Loucy (cell line): Measurements from ENCODE around the gene ZFYVE21.

Source experiments
- EZH2phosphoT487 ChIP-seq: fragments of 200-600 bp; IDR thresholded peaks from 2 replicates; pipeline ENCODE4 v1.6.1; 2018; ENCODE audit warnings: antibody characterized with exemption, mild to moderate bottlenecking, moderate library complexity, borderline replicate concordance
- TF ChIP-seq, protein P1 (sequence below): fragments of 200-600 bp; sonication (generic); conservative IDR thresholded peaks from 2 replicates; pipeline ENCODE4 v1.5.1; 2014; ENCODE audit warnings: mild to moderate bottlenecking, antibody characterized with exemption, low read length

DNA sequence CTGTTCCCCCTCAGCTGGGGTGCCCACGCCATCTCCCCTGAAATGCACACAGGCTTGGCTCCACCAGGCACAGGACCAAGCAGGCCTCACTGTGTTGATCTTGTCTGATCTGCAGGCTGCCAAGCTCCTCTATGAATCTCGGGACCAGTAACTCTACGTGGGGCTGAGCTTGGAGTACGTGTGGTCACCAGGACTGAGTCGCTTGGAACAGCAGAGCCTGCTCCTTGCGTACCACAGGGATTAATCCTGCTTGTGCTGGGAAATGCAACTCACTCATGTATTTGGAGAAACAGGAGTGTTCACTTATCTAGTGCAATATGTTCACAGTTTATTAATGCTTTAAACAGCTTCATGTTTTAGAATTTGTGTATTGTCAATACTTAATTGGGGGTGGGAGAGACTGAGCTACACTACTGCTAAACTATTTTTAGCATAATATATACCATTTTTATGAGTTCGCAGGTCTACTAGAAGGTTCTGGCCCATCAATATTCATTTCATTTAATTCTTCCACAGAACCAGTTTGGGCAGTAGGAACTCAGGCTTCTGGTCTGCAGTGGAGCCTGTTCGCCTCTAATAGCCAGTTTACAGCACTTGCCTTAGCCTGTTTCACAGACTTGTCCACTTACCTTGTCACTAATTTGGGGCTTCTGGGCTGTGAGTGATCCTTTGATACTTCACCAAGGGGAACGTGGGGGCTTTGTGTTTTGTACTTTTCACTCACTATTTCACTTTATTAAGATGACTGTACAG is 17.4 kb downstream of the ZFYVE21 start:
- TF ChIP-seq, protein P1, sequence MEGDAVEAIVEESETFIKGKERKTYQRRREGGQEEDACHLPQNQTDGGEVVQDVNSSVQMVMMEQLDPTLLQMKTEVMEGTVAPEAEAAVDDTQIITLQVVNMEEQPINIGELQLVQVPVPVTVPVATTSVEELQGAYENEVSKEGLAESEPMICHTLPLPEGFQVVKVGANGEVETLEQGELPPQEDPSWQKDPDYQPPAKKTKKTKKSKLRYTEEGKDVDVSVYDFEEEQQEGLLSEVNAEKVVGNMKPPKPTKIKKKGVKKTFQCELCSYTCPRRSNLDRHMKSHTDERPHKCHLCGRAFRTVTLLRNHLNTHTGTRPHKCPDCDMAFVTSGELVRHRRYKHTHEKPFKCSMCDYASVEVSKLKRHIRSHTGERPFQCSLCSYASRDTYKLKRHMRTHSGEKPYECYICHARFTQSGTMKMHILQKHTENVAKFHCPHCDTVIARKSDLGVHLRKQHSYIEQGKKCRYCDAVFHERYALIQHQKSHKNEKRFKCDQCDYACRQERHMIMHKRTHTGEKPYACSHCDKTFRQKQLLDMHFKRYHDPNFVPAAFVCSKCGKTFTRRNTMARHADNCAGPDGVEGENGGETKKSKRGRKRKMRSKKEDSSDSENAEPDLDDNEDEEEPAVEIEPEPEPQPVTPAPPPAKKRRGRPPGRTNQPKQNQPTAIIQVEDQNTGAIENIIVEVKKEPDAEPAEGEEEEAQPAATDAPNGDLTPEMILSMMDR = no peak
- no peak for TF ChIP-seq EZH2phosphoT487
